ENCODE results near the gene FRMD8.

The FRMD8 gene

DNA sequence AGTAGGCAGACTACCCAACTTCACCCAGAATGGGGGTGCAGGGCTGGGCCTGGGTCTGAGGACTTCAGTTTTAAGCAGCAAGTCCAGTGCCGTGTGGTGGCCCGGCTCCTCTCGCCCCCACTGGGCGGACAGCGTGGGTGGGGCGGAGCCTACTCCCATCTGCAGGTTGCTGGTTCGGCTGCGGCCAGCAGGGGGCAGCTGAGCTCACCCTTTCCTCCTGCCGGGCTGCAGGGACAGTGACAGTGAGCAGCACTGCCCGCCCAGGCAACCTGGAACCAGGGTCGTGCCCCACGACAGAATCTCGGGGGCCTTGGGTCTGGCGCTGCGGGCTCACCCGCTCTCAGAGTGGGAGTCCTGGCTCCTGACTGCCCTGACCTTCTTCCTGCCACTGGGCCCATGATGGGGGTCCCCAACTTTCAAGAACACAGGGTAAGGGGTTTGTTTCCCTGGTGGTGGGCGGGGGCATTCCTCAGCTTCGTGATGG is 29.9 kb downstream of the FRMD8 start:
- peak; percentile 75 for DNase-seq

DNA sequence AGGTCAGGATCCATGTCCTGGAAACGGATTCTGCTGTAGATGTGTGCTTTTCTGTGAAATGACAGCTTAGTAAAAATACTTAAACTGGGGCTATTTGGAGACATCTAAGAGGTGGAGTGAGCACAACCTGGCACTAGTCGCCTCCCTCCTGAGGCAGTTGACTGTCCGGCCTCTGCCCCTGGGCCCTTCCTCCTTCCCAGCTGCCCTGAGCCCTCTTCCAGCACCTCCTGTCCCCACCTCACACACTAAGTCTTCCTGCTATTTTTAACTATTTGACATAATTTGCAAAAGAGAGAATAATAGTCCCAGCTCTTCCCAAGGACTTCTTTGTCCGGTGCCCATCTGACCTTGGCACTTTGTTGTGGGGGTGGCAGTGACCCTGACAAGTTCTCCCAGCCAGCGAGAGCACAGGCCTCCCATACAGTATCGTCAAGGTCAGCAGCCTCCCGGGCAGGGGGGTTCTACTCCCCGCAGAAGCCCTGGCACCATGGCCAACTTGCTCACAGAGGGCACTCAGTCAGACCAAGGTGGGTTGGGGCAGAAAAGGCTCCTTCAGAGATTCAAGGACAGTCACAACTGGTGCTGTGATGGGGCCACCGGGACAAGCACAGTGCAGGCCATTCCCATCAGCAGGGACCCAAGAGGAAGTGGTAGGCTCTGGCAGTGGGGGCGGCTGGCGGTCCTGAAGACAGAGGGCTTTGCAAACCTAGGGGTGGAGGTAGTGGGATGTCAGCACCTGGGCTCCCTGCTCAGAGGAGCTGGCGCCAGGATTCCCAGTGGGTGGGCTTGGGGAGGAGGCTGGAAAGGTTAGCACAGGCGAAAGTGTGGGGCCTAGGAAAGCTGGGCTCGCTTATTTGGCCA is 30.6 kb downstream of the FRMD8 start:
- DNase-seq = no peak

- no peak for DNase-seq
Measured at GRCh38 chr11:65417702-65418430, 31.4 kb downstream of the FRMD8 start.

- DNase-seq = no peak
Measured at GRCh38 chr11:65418431-65418680, 31.9 kb downstream of the FRMD8 start.

GRCh38 chr11:65418681-65419459 is 32.4 kb downstream of the FRMD8 start:
- peak; percentile 91 for DNase-seq

GRCh38 chr11:65419460-65419771 is 33.0 kb downstream of the FRMD8 start:
- no peak for DNase-seq

- peak; percentile 91 for DNase-seq
Measured at GRCh38 chr11:65419772-65420481, 33.5 kb downstream of the FRMD8 start.

DNA sequence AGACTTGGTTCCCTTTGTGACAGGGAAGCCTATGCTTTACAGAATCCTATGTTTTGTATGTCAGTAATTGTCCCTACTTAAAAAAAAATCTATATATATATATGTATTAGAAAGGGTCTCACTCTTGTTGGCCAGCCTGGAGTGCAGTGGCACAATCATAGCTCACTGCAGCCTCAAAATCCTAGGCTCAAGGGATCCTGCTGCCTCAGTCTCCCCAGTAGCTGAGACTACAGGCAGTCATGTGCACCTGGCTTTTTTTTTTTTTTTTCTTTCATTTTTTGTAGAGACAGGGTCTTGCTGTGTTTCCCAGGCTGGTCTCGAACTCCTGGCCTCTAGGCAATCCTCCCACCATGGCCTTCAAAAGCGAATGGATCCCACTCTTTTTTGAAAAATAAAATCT is 34.1 kb downstream of the FRMD8 start:
- DNase-seq = no peak

GRCh38 chr11:65420979-65421793 is 34.7 kb downstream of the FRMD8 start:
- DNase-seq = peak; percentile 91

GRCh38 chr11:65421794-65422632 is 35.6 kb downstream of the FRMD8 start:
- peak; percentile 92 for DNase-seq

DNA sequence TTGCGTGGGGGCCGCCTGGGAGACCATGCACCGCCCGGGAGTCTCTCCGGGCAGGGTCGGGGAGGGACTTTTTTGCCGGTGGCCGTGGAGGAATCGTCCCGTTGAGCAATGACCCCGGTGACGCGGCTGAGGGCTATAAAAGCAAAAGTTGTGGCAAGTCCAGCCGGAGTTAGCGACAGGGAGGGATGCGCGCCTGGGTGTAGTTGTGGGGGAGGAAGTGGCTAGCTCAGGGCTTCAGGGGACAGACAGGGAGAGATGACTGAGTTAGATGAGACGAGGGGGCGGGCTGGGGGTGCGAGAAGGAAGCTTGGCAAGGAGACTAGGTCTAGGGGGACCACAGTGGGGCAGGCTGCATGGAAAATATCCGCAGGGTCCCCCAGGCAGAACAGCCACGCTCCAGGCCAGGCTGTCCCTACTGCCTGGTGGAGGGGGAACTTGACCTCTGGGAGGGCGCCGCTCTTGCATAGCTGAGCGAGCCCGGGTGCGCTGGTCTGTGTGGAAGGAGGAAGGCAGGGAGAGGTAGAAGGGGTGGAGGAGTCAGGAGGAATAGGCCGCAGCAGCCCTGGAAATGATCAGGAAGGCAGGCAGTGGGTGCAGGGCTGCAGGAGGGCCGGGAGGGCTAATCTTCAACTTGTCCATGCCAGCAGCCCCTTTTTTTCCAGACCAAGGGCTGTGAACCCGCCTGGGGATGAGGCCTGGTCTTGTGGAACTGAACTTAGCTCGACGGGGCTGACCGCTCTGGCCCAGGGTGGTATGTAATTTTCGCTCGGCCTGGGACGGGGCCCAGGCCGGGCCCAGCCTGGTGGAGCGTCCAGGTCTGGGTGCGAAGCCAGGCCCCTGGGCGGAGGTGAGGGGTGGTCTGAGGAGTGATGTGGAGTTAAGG is 36.4 kb downstream of the FRMD8 start, which contains the start of gene NEAT1:
Gene NEAT1, plus strand, starts transcription at position 166 of the 883 bp plus-strand sequence.
- peak; percentile 92 for DNase-seq

GRCh38 chr11:65423516-65424204 is 37.2 kb downstream of the FRMD8 start:
- DNase-seq = peak; percentile 15

- DNase-seq = no peak
Measured at GRCh38 chr11:65424205-65425104, 38.0 kb downstream of the FRMD8 start.

DNA sequence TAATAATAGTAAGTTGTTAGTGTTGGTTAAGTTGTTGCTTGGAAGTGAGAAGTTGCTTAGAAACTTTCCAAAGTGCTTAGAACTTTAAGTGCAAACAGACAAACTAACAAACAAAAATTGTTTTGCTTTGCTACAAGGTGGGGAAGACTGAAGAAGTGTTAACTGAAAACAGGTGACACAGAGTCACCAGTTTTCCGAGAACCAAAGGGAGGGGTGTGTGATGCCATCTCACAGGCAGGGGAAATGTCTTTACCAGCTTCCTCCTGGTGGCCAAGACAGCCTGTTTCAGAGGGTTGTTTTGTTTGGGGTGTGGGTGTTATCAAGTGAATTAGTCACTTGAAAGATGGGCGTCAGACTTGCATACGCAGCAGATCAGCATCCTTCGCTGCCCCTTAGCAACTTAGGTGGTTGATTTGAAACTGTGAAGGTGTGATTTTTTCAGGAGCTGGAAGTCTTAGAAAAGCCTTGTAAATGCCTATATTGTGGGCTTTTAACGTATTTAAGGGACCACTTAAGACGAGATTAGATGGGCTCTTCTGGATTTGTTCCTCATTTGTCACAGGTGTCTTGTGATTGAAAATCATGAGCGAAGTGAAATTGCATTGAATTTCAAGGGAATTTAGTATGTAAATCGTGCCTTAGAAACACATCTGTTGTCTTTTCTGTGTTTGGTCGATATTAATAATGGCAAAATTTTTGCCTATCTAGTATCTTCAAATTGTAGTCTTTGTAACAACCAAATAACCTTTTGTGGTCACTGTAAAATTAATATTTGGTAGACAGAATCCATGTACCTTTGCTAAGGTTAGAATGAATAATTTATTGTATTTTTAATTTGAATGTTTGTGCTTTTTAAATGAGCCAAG is 38.9 kb downstream of the FRMD8 start:
- DNase-seq = no peak

GRCh38 chr11:65425971-65426838 is 39.8 kb downstream of the FRMD8 start:
- peak; percentile 39 for DNase-seq

All from DMS79 treated with DMSO at 0.1 percent for 48 hours (cell line).